Breast epithelium (tissue), 3 donors: ENCODE data around the gene ABCB8.

Experiments
- POLR2A ChIP-seq: fragments of 450-650 bp; IDR thresholded peaks from one replicate; pipeline ENCODE4 v1.6.1; 2016; ENCODE audit warnings: antibody characterized with exemption, mild to moderate bottlenecking, moderate library complexity
- POLR2AphosphoS5 ChIP-seq, 3 donors: sonication (generic); formaldehyde crosslinking; IDR thresholded peaks; one replicate each; pipeline ENCODE4 v1.6.1; 2017; ENCODE audit warnings: antibody characterized with exemption in 3 of 3
- TF ChIP-seq, protein P1 (sequence below), 3 donors: fragments of 450-650 bp; IDR thresholded peaks; one replicate each; pipeline ENCODE4 v1.5.1; 2016 to 2017; ENCODE audit warnings: antibody characterized with exemption in 3 of 3, mild to moderate bottlenecking in 3 of 3, moderate library complexity in 3 of 3

DNA sequence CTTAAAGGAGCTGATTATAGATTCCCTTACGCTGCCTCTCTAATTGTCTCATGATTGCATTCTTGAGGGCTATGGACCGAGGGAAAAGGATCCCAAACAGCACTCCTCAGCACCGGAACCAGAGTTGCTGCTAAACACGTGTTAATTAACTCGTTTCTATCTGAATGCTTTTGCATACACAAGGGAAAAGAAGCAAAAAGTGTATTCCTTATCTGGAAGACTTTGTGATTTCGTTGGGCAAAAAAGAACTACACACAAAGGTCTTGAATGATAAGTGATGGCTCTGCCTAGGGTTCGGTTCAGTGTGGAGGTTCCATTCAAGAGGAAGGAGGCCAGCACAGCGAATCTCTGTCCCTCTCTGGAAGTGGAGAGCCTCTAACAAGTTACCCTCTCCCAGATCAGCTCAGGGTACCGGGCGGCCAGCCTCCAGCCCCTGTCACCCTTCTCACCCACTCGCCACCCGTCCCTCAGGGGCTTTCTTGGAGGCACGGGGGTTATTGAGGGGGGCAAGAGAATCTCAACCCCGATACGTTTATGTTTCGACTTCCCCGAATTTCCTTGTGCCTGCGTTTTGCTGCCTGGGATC is 30.6 kb downstream of the ABCB8 start:
- no peak for TF ChIP-seq POLR2A
- TF ChIP-seq, protein P1, sequence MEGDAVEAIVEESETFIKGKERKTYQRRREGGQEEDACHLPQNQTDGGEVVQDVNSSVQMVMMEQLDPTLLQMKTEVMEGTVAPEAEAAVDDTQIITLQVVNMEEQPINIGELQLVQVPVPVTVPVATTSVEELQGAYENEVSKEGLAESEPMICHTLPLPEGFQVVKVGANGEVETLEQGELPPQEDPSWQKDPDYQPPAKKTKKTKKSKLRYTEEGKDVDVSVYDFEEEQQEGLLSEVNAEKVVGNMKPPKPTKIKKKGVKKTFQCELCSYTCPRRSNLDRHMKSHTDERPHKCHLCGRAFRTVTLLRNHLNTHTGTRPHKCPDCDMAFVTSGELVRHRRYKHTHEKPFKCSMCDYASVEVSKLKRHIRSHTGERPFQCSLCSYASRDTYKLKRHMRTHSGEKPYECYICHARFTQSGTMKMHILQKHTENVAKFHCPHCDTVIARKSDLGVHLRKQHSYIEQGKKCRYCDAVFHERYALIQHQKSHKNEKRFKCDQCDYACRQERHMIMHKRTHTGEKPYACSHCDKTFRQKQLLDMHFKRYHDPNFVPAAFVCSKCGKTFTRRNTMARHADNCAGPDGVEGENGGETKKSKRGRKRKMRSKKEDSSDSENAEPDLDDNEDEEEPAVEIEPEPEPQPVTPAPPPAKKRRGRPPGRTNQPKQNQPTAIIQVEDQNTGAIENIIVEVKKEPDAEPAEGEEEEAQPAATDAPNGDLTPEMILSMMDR (IDR thresholded peaks at IDR 0.05), result no peak
- no peak for TF ChIP-seq POLR2AphosphoS5 (IDR thresholded peaks at IDR 0.05)
